ENCODE measurements around the gene RFWD3. TPM values are rescaled to one million over a fixed set of nuclear protein-coding genes. Genes with fewer than 3 reads are reported as not detected.

RFWD3 gene
- total and polyA plus RNA-seq, 2 of the 13 experiments (the other 11 are each of a cell fraction or from before 2014, with no cell fraction given): 23.4 to 62.6 TPM

GRCh38 chr16:74700438-74701225 is 34.0 kb upstream of the RFWD3 start, which contains the start of gene MLKL (continued):
- no peak for TF ChIP-seq SUZ12 (IDR thresholded peaks at IDR 0.05; ENCODE audit: low read depth, low read length)
- TF ChIP-seq KLF12 (CRISPR knock-in tag; IDR thresholded peaks at IDR 0.05; ENCODE audit: borderline replicate concordance): peak; percentile 57; the same call in 1 of the 2 replicates
- TF ChIP-seq ZNF549 (CRISPR knock-in tag; IDR thresholded peaks at IDR 0.05): no peak
- peak; percentile 49; the same call in 1 of the 2 replicates for TF ChIP-seq ZBTB8A (CRISPR knock-in tag; IDR thresholded peaks at IDR 0.05; ENCODE audit: borderline replicate concordance, low read depth)
- TF ChIP-seq ZNF83 (CRISPR knock-in tag; IDR thresholded peaks at IDR 0.05; ENCODE audit: borderline replicate concordance): no peak
- no peak for TF ChIP-seq ZNF256 (CRISPR knock-in tag; conservative IDR thresholded peaks at IDR 0.05)
- TF ChIP-seq, protein P1, sequence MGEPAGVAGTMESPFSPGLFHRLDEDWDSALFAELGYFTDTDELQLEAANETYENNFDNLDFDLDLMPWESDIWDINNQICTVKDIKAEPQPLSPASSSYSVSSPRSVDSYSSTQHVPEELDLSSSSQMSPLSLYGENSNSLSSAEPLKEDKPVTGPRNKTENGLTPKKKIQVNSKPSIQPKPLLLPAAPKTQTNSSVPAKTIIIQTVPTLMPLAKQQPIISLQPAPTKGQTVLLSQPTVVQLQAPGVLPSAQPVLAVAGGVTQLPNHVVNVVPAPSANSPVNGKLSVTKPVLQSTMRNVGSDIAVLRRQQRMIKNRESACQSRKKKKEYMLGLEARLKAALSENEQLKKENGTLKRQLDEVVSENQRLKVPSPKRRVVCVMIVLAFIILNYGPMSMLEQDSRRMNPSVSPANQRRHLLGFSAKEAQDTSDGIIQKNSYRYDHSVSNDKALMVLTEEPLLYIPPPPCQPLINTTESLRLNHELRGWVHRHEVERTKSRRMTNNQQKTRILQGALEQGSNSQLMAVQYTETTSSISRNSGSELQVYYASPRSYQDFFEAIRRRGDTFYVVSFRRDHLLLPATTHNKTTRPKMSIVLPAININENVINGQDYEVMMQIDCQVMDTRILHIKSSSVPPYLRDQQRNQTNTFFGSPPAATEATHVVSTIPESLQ (CRISPR knock-in tag; conservative IDR thresholded peaks at IDR 0.05): no peak; the same call in 1 of the 2 replicates
- peak; percentile 96 for TF ChIP-seq ZNF225 (CRISPR knock-in tag; IDR thresholded peaks at IDR 0.05)
- no peak for TF ChIP-seq NAIF1 (CRISPR knock-in tag; IDR thresholded peaks at IDR 0.05; ENCODE audit: borderline replicate concordance)
- TF ChIP-seq ZNF691 (CRISPR knock-in tag; IDR thresholded peaks at IDR 0.05; ENCODE audit: borderline replicate concordance, low read depth): no peak
- 0 out of 2 replicates have a peak, but pooled peaks have one; percentile 41 for TF ChIP-seq ZSCAN12 (CRISPR knock-in tag; IDR thresholded peaks at IDR 0.05)
- TF ChIP-seq, protein P2, sequence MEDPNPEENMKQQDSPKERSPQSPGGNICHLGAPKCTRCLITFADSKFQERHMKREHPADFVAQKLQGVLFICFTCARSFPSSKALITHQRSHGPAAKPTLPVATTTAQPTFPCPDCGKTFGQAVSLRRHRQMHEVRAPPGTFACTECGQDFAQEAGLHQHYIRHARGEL (CRISPR knock-in tag; IDR thresholded peaks at IDR 0.05): 0 out of 2 replicates have a peak, but pooled peaks have one; percentile 21
- TF ChIP-seq, protein P3, sequence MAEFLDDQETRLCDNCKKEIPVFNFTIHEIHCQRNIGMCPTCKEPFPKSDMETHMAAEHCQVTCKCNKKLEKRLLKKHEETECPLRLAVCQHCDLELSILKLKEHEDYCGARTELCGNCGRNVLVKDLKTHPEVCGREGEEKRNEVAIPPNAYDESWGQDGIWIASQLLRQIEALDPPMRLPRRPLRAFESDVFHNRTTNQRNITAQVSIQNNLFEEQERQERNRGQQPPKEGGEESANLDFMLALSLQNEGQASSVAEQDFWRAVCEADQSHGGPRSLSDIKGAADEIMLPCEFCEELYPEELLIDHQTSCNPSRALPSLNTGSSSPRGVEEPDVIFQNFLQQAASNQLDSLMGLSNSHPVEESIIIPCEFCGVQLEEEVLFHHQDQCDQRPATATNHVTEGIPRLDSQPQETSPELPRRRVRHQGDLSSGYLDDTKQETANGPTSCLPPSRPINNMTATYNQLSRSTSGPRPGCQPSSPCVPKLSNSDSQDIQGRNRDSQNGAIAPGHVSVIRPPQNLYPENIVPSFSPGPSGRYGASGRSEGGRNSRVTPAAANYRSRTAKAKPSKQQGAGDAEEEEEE (CRISPR knock-in tag; IDR thresholded peaks at IDR 0.05; ENCODE audit: borderline replicate concordance): no peak
- TF ChIP-seq ZNF839 (CRISPR knock-in tag; IDR thresholded peaks at IDR 0.05; ENCODE audit: borderline replicate concordance): 0 out of 2 replicates have a peak, but pooled peaks have one; percentile 46
- peak; percentile 68; the same call in 1 of the 2 replicates for TF ChIP-seq ZBTB39 (CRISPR knock-in tag; IDR thresholded peaks at IDR 0.05)
- no peak for TF ChIP-seq ZNF678 (CRISPR knock-in tag; IDR thresholded peaks at IDR 0.05)
- no peak for TF ChIP-seq ZNF75D (CRISPR knock-in tag; IDR thresholded peaks at IDR 0.05; ENCODE audit: borderline replicate concordance)
- TF ChIP-seq ZNF101 (CRISPR knock-in tag; IDR thresholded peaks at IDR 0.05; ENCODE audit: borderline replicate concordance, low read depth): no peak
- TF ChIP-seq CHCHD3 (CRISPR knock-in tag; IDR thresholded peaks at IDR 0.05): 0 out of 2 replicates have a peak, but pooled peaks have one; percentile 16
- 0 out of 2 replicates have a peak, but pooled peaks have one; percentile 83 for TF ChIP-seq MEIS1 (CRISPR knock-in tag; IDR thresholded peaks at IDR 0.05; ENCODE audit: borderline replicate concordance)
- TF ChIP-seq KLF13 (CRISPR knock-in tag; IDR thresholded peaks at IDR 0.05): peak; percentile 87; the same call in 1 of the 2 replicates
- TF ChIP-seq ZNF879 (CRISPR knock-in tag; IDR thresholded peaks at IDR 0.05): 0 out of 2 replicates have a peak, but pooled peaks have one; percentile 83

Measured in HepG2 (cell line).